ENCODE measurements around the gene OLFML1. TPM values are rescaled to one million over a fixed set of nuclear protein-coding genes. Genes with fewer than 3 reads are reported as not detected.
A peak's percentile ranks its signal among the peaks of the same experiment; 100 is the strongest.

OLFML1 gene
- total and polyA plus RNA-seq, 12 donors, result 4.0 to 12.6 (median 6.2) TPM

DNA sequence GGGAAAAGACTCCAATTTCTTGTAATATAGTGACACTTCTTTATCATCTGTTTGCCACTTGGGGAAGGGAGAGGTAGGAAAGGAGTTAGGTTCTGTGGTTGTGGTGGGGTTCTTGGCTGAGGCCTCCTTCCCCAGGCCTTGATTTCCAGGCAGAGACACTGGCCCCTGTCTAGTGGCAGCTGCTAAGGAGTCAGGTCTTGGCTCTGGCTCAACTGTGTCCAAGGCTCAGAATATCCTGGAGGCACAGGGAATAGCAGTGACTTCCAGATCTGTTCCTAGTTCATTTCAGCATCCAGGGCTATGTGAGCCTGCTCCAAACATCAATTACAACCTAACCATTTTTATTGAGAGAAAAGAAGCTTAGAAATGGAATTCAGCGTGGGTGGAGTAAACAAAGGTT is 58.0 kb downstream of the OLFML1 start:
- Histone ChIP-seq H3K9me3 (replicated peaks in 1 of 3) (no peaks in the 10 kb centered on the region), H3K4me3 (no peak overlapping the region), H3K27me3 (no peaks in the 10 kb centered on the region), H3K36me3 (replicated peaks in 1 of 2) (no peaks in the 10 kb centered on the region), H3K27ac (no peak overlapping the region), H3K4me1 (replicated peaks in 1 of 2) (peaks cover 0 to 6% of the 10 kb centered on the region in 2 donors)
- TF ChIP-seq POLR2A (IDR thresholded peaks at IDR 0.05), result no peak
- TF ChIP-seq, protein P1, sequence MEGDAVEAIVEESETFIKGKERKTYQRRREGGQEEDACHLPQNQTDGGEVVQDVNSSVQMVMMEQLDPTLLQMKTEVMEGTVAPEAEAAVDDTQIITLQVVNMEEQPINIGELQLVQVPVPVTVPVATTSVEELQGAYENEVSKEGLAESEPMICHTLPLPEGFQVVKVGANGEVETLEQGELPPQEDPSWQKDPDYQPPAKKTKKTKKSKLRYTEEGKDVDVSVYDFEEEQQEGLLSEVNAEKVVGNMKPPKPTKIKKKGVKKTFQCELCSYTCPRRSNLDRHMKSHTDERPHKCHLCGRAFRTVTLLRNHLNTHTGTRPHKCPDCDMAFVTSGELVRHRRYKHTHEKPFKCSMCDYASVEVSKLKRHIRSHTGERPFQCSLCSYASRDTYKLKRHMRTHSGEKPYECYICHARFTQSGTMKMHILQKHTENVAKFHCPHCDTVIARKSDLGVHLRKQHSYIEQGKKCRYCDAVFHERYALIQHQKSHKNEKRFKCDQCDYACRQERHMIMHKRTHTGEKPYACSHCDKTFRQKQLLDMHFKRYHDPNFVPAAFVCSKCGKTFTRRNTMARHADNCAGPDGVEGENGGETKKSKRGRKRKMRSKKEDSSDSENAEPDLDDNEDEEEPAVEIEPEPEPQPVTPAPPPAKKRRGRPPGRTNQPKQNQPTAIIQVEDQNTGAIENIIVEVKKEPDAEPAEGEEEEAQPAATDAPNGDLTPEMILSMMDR (IDR thresholded peaks at IDR 0.05), result no peak
- intact Hi-C loops (cut with DNase I), result no loop called here
- WGBS, 4 donors, result 88 to 100% (median 96%) methylated on average over 1 of the region's 1 CpG
- peak in 1 of 7 donors; percentile 25 for DNase-seq

- 94 to 100% (median 95%) methylated on average over 3 of the region's 3 CpGs for WGBS, 4 donors
- H3K36me3 ChIP-seq (replicated peaks in 1 of 2), result no peaks in the 10 kb centered on the region
- H3K27me3 ChIP-seq, result no peaks in the 10 kb centered on the region
- no peak for DNase-seq
- TF ChIP-seq POLR2A (IDR thresholded peaks at IDR 0.05), result no peak
- TF ChIP-seq, protein P1 (IDR thresholded peaks at IDR 0.05), result no peak
- intact Hi-C loops (cut with DNase I), result no loop called here
- no peaks in the 10 kb centered on the region for H3K9me3 ChIP-seq (replicated peaks in 1 of 3)
- H3K4me3 ChIP-seq, result no peak overlapping the region
- peaks cover 0 to 5% of the 10 kb centered on the region in 2 donors for H3K4me1 ChIP-seq (replicated peaks in 1 of 2)
- H3K27ac ChIP-seq, result no peak overlapping the region
Measured at GRCh38 chr11:7544021-7544420, 58.7 kb downstream of the OLFML1 start.

GRCh38 chr11:7545611-7546010 is 60.3 kb downstream of the OLFML1 start:
- DNase-seq, result no peak
- 87 to 97% (median 92%) methylated on average over 4 of the region's 4 CpGs for WGBS, 4 donors
- intact Hi-C loops (cut with DNase I), result no loop called here
- H3K9me3 ChIP-seq (replicated peaks in 1 of 3), result no peaks in the 10 kb centered on the region
- no peak overlapping the region for H3K4me3 ChIP-seq
- H3K27me3 ChIP-seq, result no peaks in the 10 kb centered on the region
- no peak overlapping the region for H3K27ac ChIP-seq
- TF ChIP-seq, protein P1 (IDR thresholded peaks at IDR 0.05), result no peak
- H3K36me3 ChIP-seq (replicated peaks in 1 of 2), result no peaks in the 10 kb centered on the region
- H3K4me1 ChIP-seq (replicated peaks in 1 of 2), result peaks cover 0 to 5% of the 10 kb centered on the region in 2 donors

- Histone ChIP-seq H3K9me3 (replicated peaks in 1 of 3) (no peaks in the 10 kb centered on the region), H3K36me3 (replicated peaks in 1 of 2) (no peaks in the 10 kb centered on the region), H3K4me1 (replicated peaks in 1 of 2) (peaks cover 4 to 8% of the 10 kb centered on the region in 2 donors), H3K27me3 (no peaks in the 10 kb centered on the region), H3K4me3 (no peak overlapping the region), H3K27ac (no peak overlapping the region)
- WGBS, 4 donors, result 84 to 99% (median 95%) methylated on average over 1 to 3 of the region's 3 CpGs
- DNase-seq, result no peak
- TF ChIP-seq POLR2A (IDR thresholded peaks at IDR 0.05), result no peak
- TF ChIP-seq, protein P1 (IDR thresholded peaks at IDR 0.05), result no peak
- intact Hi-C loops (cut with DNase I), result no loop called here
Measured at GRCh38 chr11:7546324-7546791, 61.1 kb downstream of the OLFML1 start.

Data from adrenal gland (tissue), 12 donors.